Activated naive CD8-positive, alpha-beta T cell (primary cell): Measurements from ENCODE around the gene BANF2.
"Not testable (repeated sequence)": the region's sequence is repeated elsewhere in the genome, so short reads cannot be mapped to it uniquely, and the experiment has no call there.

ENCODE experiments used
- H3K27ac Mint-ChIP-seq: one replicate; pipeline ENCODE4 v1.8.0; 2021; ENCODE audit warnings: mixed read lengths
- H3K27me3 Mint-ChIP-seq: one replicate; pipeline ENCODE4 v1.8.0; 2021; ENCODE audit warnings: mixed read lengths
- H3K36me3 Mint-ChIP-seq: one replicate; pipeline ENCODE4 v1.8.0; 2021; ENCODE audit warnings: mixed read lengths
- H3K4me1 Mint-ChIP-seq: one replicate; pipeline ENCODE4 v1.8.0; 2021; ENCODE audit warnings: low read depth, mixed read lengths
- H3K4me3 Mint-ChIP-seq: one replicate; pipeline ENCODE4 v1.8.0; 2021; ENCODE audit warnings: mild to moderate bottlenecking, mixed read lengths
- H3K9me3 Mint-ChIP-seq: one replicate; pipeline ENCODE4 v1.8.0; 2021; ENCODE audit warnings: low read depth, mixed read lengths

Gene BANF2

GRCh38 chr20:17762873-17763557 lies 63.2 kb downstream of the BANF2 start:
- Mint-ChIP-seq H3K4me1 (no peaks in the 10 kb centered on the region), H3K27me3 (no peaks in the 10 kb centered on the region), H3K4me3 (no peak overlapping the region), H3K36me3 (no peaks in the 10 kb centered on the region), H3K9me3 (peaks cover 6% of the 10 kb centered on the region), H3K27ac (no peak overlapping the region)

GRCh38 chr20:17765017-17765416 lies 65.3 kb downstream of the BANF2 start:
- Mint-ChIP-seq H3K4me1 (no peaks in the 10 kb centered on the region), H3K4me3 (no peak overlapping the region), H3K9me3 (no peaks in the 10 kb centered on the region), H3K27me3 (no peaks in the 10 kb centered on the region), H3K27ac (no peak overlapping the region), H3K36me3 (no peaks in the 10 kb centered on the region)

GRCh38 chr20:17765584-17765983 lies 65.8 kb downstream of the BANF2 start:
- H3K4me3 Mint-ChIP-seq, result no peak overlapping the region

DNA sequence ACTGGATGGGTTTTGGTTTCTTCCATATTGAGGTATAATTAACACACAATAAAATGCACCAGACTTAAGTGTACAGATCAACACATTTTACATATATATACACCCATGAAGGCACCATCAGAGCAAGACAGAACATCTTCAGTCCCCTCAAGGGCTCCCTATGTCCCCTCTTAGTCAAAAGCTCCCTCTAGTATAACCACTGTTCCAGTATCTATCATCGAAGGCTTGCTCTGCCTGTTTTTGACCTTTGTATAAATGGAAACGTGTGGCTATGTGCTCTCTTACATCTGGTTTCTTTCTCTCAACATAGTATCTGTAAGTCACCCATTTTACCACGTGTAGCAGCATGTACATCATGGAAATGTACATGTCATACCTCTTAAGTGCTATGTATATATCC lies 66.5 kb downstream of the BANF2 start:
- Mint-ChIP-seq H3K9me3 (no peaks in the 10 kb centered on the region), H3K27ac (no peak overlapping the region), H3K4me3 (no peak overlapping the region), H3K36me3 (no peaks in the 10 kb centered on the region), H3K4me1 (no peaks in the 10 kb centered on the region), H3K27me3 (no peaks in the 10 kb centered on the region)

More at GRCh38 chr20:17765584-17765983, 65.8 kb downstream of the BANF2 start:
- H3K4me1 Mint-ChIP-seq, result no peaks in the 10 kb centered on the region
- no peaks in the 10 kb centered on the region for H3K9me3 Mint-ChIP-seq
- H3K36me3 Mint-ChIP-seq, result no peaks in the 10 kb centered on the region
- no peaks in the 10 kb centered on the region for H3K27me3 Mint-ChIP-seq
- no peak overlapping the region for H3K27ac Mint-ChIP-seq

DNA sequence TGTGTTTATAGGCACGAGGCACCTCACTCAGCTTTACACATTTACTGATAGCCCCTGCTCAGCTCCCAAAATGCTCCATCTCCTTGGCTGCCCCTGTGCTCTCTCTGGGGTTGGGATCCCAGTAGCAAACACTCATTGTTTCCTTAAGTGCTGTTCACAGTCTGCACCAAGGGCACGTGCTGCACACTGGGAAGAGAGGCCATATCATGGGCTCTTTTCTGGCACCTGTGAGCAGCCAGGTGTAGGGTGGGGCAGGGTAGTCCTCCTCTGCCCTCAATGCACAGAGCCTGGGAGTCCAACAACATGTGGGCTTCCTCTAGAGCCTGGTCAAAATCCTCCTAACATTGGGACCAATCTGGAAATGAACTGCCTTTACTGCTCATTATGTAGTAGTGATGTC lies 67.9 kb downstream of the BANF2 start:
- Mint-ChIP-seq H3K4me1 (no peaks in the 10 kb centered on the region), H3K36me3 (no peaks in the 10 kb centered on the region), H3K27me3 (peaks cover under 1% of the 10 kb centered on the region), H3K27ac (no peak overlapping the region), H3K9me3 (no peaks in the 10 kb centered on the region), H3K4me3 (no peak overlapping the region)

GRCh38 chr20:17768271-17768670 lies 68.5 kb downstream of the BANF2 start:
- H3K4me1 Mint-ChIP-seq, result no peaks in the 10 kb centered on the region
- no peak overlapping the region for H3K4me3 Mint-ChIP-seq
- no peaks in the 10 kb centered on the region for H3K9me3 Mint-ChIP-seq
- H3K27me3 Mint-ChIP-seq, result peaks cover 1% of the 10 kb centered on the region
- no peaks in the 10 kb centered on the region for H3K36me3 Mint-ChIP-seq
- no peak overlapping the region for H3K27ac Mint-ChIP-seq

DNA sequence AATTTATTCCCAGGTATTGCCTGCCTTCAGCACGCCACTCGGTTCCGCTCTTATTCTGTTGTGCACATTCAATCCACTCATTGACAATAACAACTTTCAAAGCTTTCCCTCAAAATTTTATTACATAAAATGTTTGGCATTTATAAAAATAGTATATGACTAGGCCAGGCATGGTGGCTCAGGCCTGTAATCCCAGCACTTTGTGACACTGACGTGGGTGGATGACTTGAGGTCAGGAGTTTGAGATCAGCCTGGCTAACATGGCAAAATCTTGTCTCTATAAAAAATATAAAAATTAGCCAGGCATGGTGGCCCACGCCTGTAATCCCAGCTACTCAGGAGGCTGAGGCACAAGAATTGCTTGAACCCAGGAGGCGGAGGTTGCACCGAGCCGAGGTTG lies 70.0 kb downstream of the BANF2 start:
- not testable (repeated sequence) for H3K4me3 Mint-ChIP-seq, H3K9me3 Mint-ChIP-seq, H3K27ac Mint-ChIP-seq, H3K27me3 Mint-ChIP-seq, H3K36me3 Mint-ChIP-seq, H3K4me1 Mint-ChIP-seq

DNA sequence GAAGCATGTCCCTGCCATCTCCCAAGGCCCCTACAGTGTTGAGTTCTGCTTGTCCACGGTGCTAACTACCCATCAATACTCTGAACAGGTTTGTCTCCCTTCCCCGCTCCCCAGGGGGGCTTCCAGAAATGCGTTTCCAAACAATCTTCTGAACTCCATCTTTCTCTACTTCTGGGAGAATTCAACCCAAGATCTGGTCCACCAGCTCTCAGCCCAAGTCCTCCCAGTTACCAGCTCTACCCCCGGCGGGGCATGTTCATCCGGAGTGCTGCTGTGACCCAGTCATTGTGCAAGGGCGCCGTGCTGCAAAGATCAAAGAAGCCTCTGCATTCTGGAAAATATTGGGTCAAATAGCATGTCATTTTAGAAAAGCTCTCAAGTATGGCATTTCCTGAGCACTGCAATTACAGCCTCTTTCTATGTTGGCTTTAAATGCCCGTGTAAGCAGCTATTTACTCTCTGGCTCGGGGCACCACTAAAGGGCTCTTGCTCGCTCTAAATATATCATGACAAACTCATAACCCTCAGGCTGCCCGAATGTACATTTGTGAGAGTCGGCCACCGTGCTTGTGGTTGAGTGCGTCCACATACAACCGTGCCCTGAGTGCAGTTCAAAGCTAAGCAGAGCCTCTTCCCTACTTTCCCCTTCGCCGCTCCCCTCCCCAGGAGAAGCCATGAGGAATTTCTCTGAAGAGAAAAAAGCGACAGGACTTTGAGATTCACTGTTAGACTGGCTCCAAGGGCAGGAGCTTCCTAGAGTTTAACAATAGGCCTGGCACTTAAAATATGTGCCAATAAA lies 71.6 kb downstream of the BANF2 start:
- Mint-ChIP-seq H3K27ac (no peak overlapping the region), H3K27me3 (peaks cover 7% of the 10 kb centered on the region), H3K36me3 (no peaks in the 10 kb centered on the region), H3K4me3 (no peak overlapping the region), H3K9me3 (no peaks in the 10 kb centered on the region), H3K4me1 (no peaks in the 10 kb centered on the region)

DNA sequence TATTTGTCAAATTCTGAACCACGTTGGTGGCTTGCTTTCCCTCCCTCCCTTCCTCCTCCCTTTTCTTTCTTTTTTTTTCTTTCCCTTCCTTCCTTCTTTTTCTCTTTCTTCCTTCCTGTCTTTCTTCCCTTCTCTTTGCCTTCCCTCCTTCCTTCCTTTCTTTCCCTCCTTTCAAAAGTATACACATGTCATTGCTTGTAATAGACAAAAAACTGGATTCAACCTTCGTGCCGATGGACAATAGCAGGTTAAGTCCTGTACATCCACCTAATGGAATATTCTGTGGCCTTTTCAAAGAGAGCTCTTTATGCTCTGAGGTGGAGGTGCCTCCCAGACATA lies 72.2 kb downstream of the BANF2 start:
- no peaks in the 10 kb centered on the region for H3K4me1 Mint-ChIP-seq
- no peak overlapping the region for H3K4me3 Mint-ChIP-seq
- no peak overlapping the region for H3K27ac Mint-ChIP-seq
- H3K27me3 Mint-ChIP-seq, result peaks cover 7% of the 10 kb centered on the region
- no peaks in the 10 kb centered on the region for H3K9me3 Mint-ChIP-seq
- no peaks in the 10 kb centered on the region for H3K36me3 Mint-ChIP-seq

- H3K4me1 Mint-ChIP-seq, result no peaks in the 10 kb centered on the region
- peaks cover 7% of the 10 kb centered on the region for H3K27me3 Mint-ChIP-seq
- no peaks in the 10 kb centered on the region for H3K9me3 Mint-ChIP-seq
- H3K27ac Mint-ChIP-seq, result no peak overlapping the region
- H3K36me3 Mint-ChIP-seq, result no peaks in the 10 kb centered on the region
- no peak overlapping the region for H3K4me3 Mint-ChIP-seq
These were observed 73.9 kb downstream of the BANF2 start for GRCh38 chr20:17773619-17774018.

DNA sequence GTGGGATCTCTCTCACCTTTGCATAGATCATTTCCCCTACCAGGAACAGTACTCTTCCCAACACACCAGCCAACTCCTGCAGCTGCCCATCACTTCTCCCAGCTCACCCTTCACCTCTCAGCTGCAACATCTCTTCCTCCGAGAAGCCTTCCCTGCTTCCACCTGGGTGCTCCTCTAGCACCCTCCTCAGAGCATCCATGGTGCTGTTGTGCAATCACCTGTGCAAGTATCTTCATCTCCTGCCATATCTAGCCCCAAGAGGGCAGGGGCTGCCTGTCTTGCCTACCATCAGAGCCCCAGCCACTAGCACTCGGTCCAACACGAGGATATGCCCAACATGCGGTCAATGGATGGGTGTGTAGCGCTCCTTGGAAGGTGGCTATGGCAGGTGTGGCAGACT lies 75.8 kb downstream of the BANF2 start:
- no peak overlapping the region for H3K27ac Mint-ChIP-seq
- no peaks in the 10 kb centered on the region for H3K9me3 Mint-ChIP-seq
- peaks cover 7% of the 10 kb centered on the region for H3K27me3 Mint-ChIP-seq
- no peak overlapping the region for H3K4me3 Mint-ChIP-seq
- no peaks in the 10 kb centered on the region for H3K36me3 Mint-ChIP-seq
- H3K4me1 Mint-ChIP-seq, result no peaks in the 10 kb centered on the region

DNA sequence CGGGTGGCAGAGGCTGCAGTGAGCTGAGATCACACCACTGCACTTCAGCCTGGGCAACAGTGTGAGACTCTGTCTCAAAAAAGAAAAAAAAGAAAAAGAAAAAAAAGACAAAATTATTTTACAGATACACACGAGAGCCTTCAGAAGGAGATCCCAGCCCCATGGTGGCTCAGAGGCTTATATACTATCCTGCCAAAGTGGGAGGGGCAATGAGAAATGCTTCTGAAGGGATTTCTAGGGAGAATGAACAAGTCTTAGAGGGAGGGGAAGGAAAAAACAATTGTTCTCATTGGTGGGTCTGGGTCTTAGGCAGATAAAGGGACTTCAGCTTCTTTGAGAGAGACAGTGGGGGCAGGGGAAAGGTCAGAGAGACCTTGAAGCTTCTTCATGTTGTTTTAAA lies 76.8 kb downstream of the BANF2 start:
- Mint-ChIP-seq H3K36me3 (no peaks in the 10 kb centered on the region), H3K9me3 (no peaks in the 10 kb centered on the region), H3K27me3 (peaks cover 8% of the 10 kb centered on the region), H3K27ac (no peak overlapping the region), H3K4me1 (no peaks in the 10 kb centered on the region), H3K4me3 (no peak overlapping the region)

GRCh38 chr20:17779011-17779410 lies 79.2 kb downstream of the BANF2 start:
- not testable (repeated sequence) for H3K27me3 Mint-ChIP-seq

GRCh38 chr20:17782768-17783167 lies 83.0 kb downstream of the BANF2 start:
- H3K27ac Mint-ChIP-seq, result no peak overlapping the region
- H3K4me3 Mint-ChIP-seq, result no peak overlapping the region
- no peaks in the 10 kb centered on the region for H3K36me3 Mint-ChIP-seq
- H3K4me1 Mint-ChIP-seq, result no peaks in the 10 kb centered on the region
- peaks cover 1% of the 10 kb centered on the region for H3K27me3 Mint-ChIP-seq
- no peaks in the 10 kb centered on the region for H3K9me3 Mint-ChIP-seq

More at GRCh38 chr20:17779011-17779410, 79.2 kb downstream of the BANF2 start:
- H3K4me3 Mint-ChIP-seq, H3K9me3 Mint-ChIP-seq, H3K36me3 Mint-ChIP-seq, H3K27ac Mint-ChIP-seq, H3K4me1 Mint-ChIP-seq: not testable (repeated sequence)

DNA sequence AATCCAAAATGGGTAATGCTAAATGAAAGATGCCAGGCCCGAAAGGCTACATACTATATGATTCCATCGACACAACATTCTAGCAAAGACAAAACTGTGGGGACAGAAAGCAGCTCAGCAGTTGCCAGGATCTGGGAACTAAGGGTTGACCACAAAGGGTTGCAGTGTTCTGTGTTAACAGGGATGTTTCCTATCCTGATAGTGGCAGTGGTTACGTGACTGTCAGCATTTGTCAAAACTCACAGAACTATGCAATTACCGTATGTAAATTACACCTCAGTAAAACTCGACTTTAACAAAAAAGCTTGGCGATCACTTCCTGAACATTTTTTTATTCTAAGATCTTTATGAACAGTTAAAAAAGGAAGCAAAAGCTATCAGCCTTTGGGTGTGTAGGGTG lies 83.9 kb downstream of the BANF2 start:
- Mint-ChIP-seq H3K9me3 (no peaks in the 10 kb centered on the region), H3K27ac (no peak overlapping the region), H3K4me3 (no peak overlapping the region), H3K4me1 (no peaks in the 10 kb centered on the region), H3K36me3 (no peaks in the 10 kb centered on the region), H3K27me3 (peaks cover 1% of the 10 kb centered on the region)

DNA sequence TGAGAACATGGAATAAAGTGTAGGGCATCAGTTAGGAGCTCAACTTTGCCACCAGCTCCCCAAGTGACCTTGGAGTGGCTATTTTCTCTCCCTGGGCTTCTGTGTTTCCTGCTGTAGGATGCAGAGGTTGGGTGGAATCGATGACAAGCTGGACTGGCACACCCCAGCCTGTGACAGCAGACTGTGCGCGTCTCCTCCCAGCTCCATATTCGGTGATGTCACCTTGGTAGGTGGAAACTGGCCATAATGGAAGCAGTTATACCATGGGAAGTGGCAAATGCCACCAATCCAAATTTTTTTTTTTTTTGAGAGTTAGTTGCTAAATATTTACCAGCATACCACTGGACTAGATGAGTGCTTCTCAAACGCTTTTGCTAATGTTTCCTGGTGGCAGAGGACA lies 85.2 kb downstream of the BANF2 start:
- Mint-ChIP-seq H3K9me3 (no peaks in the 10 kb centered on the region), H3K4me1 (no peaks in the 10 kb centered on the region), H3K36me3 (no peaks in the 10 kb centered on the region), H3K27ac (no peak overlapping the region), H3K27me3 (peaks cover 1% of the 10 kb centered on the region), H3K4me3 (no peak overlapping the region)
